Psoas muscle (tissue), 8 donors: ENCODE results near the gene ACVR1. TPM values are rescaled to one million over a fixed set of nuclear protein-coding genes. Genes with fewer than 3 reads are reported as not detected.

Source experiments
- ATAC-seq, 4 donors: fragments of 200-7000 bp; cut with Tn5 transposase; one replicate each; pipeline ENCODE4 v1.9.1; 2020; ENCODE audit warnings: moderate library complexity in 3 of 4, mild to moderate bottlenecking in 2 of 4
- DNase-seq, 2 donors: peaks; one replicate each; pipeline ENCODE4 v3.0.0-alpha.2; 2020
- H3K27ac ChIP-seq: fragments of 200-600 bp; one replicate; pipeline ENCODE4 v1.8.0; 2022
- H3K27me3 ChIP-seq, 3 donors: fragments of 200-600 bp in 1 of 3; one replicate each; pipeline versions ENCODE4 v1.6.1 to v1.8.0; 2013 to 2022; ENCODE audit warnings: low read length in 2 of 3, mild to moderate bottlenecking in 2 of 3, moderate library complexity in 1 of 3; ENCODE audit not compliant: insufficient read depth in 3 of 3
- H3K36me3 ChIP-seq, 2 donors: fragments of 200-600 bp in 1 of 2; one replicate each; pipeline versions ENCODE4 v1.6.1 to v1.8.0; 2013 to 2022; ENCODE audit warnings: low read depth in 1 of 2, mild to moderate bottlenecking in 1 of 2, moderate library complexity in 1 of 2; ENCODE audit not compliant: insufficient read depth in 1 of 2
- H3K4me1 ChIP-seq: fragments of 200-600 bp; one replicate; pipeline ENCODE4 v1.8.0; 2022
- H3K4me3 ChIP-seq: fragments of 200-600 bp; one replicate; pipeline ENCODE4 v1.8.0; 2022; ENCODE audit warnings: mild to moderate bottlenecking
- H3K9me3 ChIP-seq: fragments of 200-600 bp; one replicate; pipeline ENCODE4 v1.8.0; 2022
- CTCF ChIP-seq: fragments of 200-600 bp; IDR thresholded peaks from one replicate; pipeline ENCODE4 v1.8.0; 2022; ENCODE audit warnings: antibody characterized with exemption
- WGBS, 3 donors: extraction: QIAGEN DNeasy Blood & Tissue Kit; methylation state at CpG; one replicate each; pipeline versions ENCODE4 v1.1.6 to v1.1.7; 2013; 5-methylcytosine and 5-hydroxymethylcytosine counted together
- intact Hi-C, 2 donors: fragments of 100-400 bp; cut with DNase I; formaldehyde crosslinking; loops; one replicate each; pipeline versions ENCODE4 v1.11.0 to v1.14.2; 2022
- polyA plus RNA-seq, 3 donors: library from polyadenylated mRNA; stranded (reverse); fragments of 200-250 nt; gene quantifications; one replicate each; pipeline ENCODE4 v1.2.3, GENCODE V29; 2013
- total RNA-seq, 4 donors: library from RNA; stranded (reverse); fragmentation: NEBNext Ultra II Directional in 2 of 4; extraction: Animal tissue kit (Norgen Biotek cat#: 25700) in 2 of 4; gene quantifications; one replicate each; pipeline versions ENCODE4 v1.2.1 to v1.2.4, GENCODE V29; 2021 to 2023
- donor health status: healthy with polysubstance abuse.
- donor health status: DM: no; HTN: no; CAD: no; lungs with moderate emphysema.
- donor health status: Bipolar disorder and iron deficiency.
- donor health status: healthy.
- donor health status: DM: yes; HTN: yes; CAD: no.
- donor health status: DM: no; HTN: no; CAD: no.
- donor health status: DM: no; HTN: no; CAD: no.
- donor health status: DM: yes; HTN: yes; CAD: no.

The ACVR1 gene
- total and polyA plus RNA-seq, 7 donors, result 9.5 to 28.0 (median 24.1) TPM

GRCh38 chr2:157911246-157911645, 35.1 kb upstream of the ACVR1 start:
- Histone ChIP-seq H3K4me1 (no peaks in the 10 kb centered on the region), H3K36me3 (no peaks in the 10 kb centered on the region)

GRCh38 chr2:157905092-157905491, 29.0 kb upstream of the ACVR1 start:
- Histone ChIP-seq H3K27me3 (no peaks in the 10 kb centered on the region), H3K4me3 (no peak overlapping the region), H3K36me3 (no peaks in the 10 kb centered on the region), H3K9me3 (no peaks in the 10 kb centered on the region), H3K27ac (no peak overlapping the region), H3K4me1 (no peaks in the 10 kb centered on the region)
- 90 to 97% (median 94%) methylated on average over 4 of the region's 4 CpGs for WGBS, 3 donors
- no peak for TF ChIP-seq CTCF
- intact Hi-C loops, result loop anchor here in 1 of 2 donors (10.0 kb wide), 1 partner anchor 100 kb away; no protein-coding TSS in a partner anchor
- no peak for DNase-seq
- ATAC-seq, result no peak

More at GRCh38 chr2:157911246-157911645, 35.1 kb upstream of the ACVR1 start:
- no peak overlapping the region for H3K27ac ChIP-seq
- H3K4me3 ChIP-seq, result no peak overlapping the region
- no peak for TF ChIP-seq CTCF
- ATAC-seq, result no peak
- DNase-seq, result no peak
- H3K27me3 ChIP-seq, result no peaks in the 10 kb centered on the region
- intact Hi-C loops, result no loop called here
- H3K9me3 ChIP-seq, result no peaks in the 10 kb centered on the region

GRCh38 chr2:157903626-157904025, 27.5 kb upstream of the ACVR1 start:
- peak; percentile 51 to 71 (median 62) for ATAC-seq
- H3K36me3 ChIP-seq, result no peaks in the 10 kb centered on the region
- no peak overlapping the region for H3K27ac ChIP-seq
- 24 to 26% (median 24%) methylated on average over 5 of the region's 5 CpGs for WGBS, 3 donors
- no peaks in the 10 kb centered on the region for H3K27me3 ChIP-seq
- H3K4me3 ChIP-seq, result no peak overlapping the region
- intact Hi-C loops, result loop anchor here in 1 of 2 donors (10.0 kb wide), 1 partner anchor 101 kb away; no protein-coding TSS in a partner anchor
- H3K9me3 ChIP-seq, result no peaks in the 10 kb centered on the region
- TF ChIP-seq CTCF, result no peak
- no peak for DNase-seq
- no peaks in the 10 kb centered on the region for H3K4me1 ChIP-seq

GRCh38 chr2:157903151-157903550, 27.0 kb upstream of the ACVR1 start:
- H3K9me3 ChIP-seq, result no peaks in the 10 kb centered on the region
- no peak overlapping the region for H3K27ac ChIP-seq
- H3K27me3 ChIP-seq, result no peaks in the 10 kb centered on the region
- ATAC-seq, result no peak
- no peaks in the 10 kb centered on the region for H3K4me1 ChIP-seq
- DNase-seq, result no peak
- WGBS, 3 donors, result 47 to 58% (median 53%) methylated on average over 4 of the region's 4 CpGs
- no peak for TF ChIP-seq CTCF
- no peak overlapping the region for H3K4me3 ChIP-seq
- H3K36me3 ChIP-seq, result no peaks in the 10 kb centered on the region
- intact Hi-C loops, result loop anchor here in 1 of 2 donors (10.0 kb wide), 1 partner anchor 102 kb away; no protein-coding TSS in a partner anchor

- no peak overlapping the region for H3K27ac ChIP-seq
- no peaks in the 10 kb centered on the region for H3K36me3 ChIP-seq
- H3K27me3 ChIP-seq, result no peaks in the 10 kb centered on the region
- ATAC-seq (no peak), DNase-seq (no peak)
- H3K9me3 ChIP-seq, result no peaks in the 10 kb centered on the region
- no peaks in the 10 kb centered on the region for H3K4me1 ChIP-seq
- TF ChIP-seq CTCF, result no peak
- no peak overlapping the region for H3K4me3 ChIP-seq
- intact Hi-C loops, result loop anchor here in 1 of 2 donors (10.0 kb wide), 1 partner anchor 102 kb away; no protein-coding TSS in a partner anchor
- 80 to 100% (median 89%) methylated on average over 1 of the region's 1 CpG for WGBS, 3 donors
These were observed 26.6 kb upstream of the ACVR1 start for GRCh38 chr2:157902692-157903091.
